ENCODE data around the gene NEU4. TPM values are rescaled to one million over a fixed set of nuclear protein-coding genes. Genes with fewer than 3 reads are reported as not detected.
"Not testable (repeated sequence)": the region's sequence is repeated elsewhere in the genome, so short reads cannot be mapped to it uniquely, and the experiment has no call there.

The NEU4 gene
- total RNA-seq, 2 donors from 2014 or later, result 1.2 TPM

GRCh38 chr2:241820625-241821384 is 11.8 kb downstream of the NEU4 start:
- Mint-ChIP-seq H3K27me3 (ENCODE audit: insufficient read depth) (peaks cover 7% of the 10 kb centered on the region), H3K4me1 (peaks cover 3% of the 10 kb centered on the region), H3K36me3 (ENCODE audit: low read depth) (no peaks in the 10 kb centered on the region), H3K9me3 (peaks cover 16% of the 10 kb centered on the region), H3K4me3 (no peak overlapping the region), H3K27ac (no peak overlapping the region)
- DNase-seq, result peak; percentile 49
- no peak overlapping the region for H3K27ac ChIP-seq (ENCODE audit: low read depth, low read length)
- no peaks in the 10 kb centered on the region for H3K36me3 ChIP-seq (ENCODE audit: control insufficient read depth, insufficient read depth, low read length)
- WGBS, 2 experiments (ENCODE audit: insufficient coverage in 1 of 2, insufficient read length in 1 of 2), result 89 to 98% methylated on average over 13 to 31 of the region's 31 CpGs
- peaks cover 10% of the 10 kb centered on the region for H3K9me3 ChIP-seq (ENCODE audit: control insufficient read depth, low read length)
- TF ChIP-seq CTCF (conservative IDR thresholded peaks at IDR 0.05), result no peak
- H3K4me3 ChIP-seq (ENCODE audit: low read length), result no peak overlapping the region
- H3K4me1 ChIP-seq (ENCODE audit: control insufficient read depth, insufficient read depth, low read length), result no peaks in the 10 kb centered on the region
- H3K9ac ChIP-seq (ENCODE audit: extremely low read depth, low read length, poor library complexity, severe bottlenecking), result no peak overlapping the region
- H3K27me3 ChIP-seq (ENCODE audit: control insufficient read depth, insufficient read depth, low read length, poor library complexity, severe bottlenecking), result peaks cover 10% of the 10 kb centered on the region

- Histone ChIP-seq H3K9me3 (ENCODE audit: control insufficient read depth, low read length) (peaks cover 10% of the 10 kb centered on the region), H3K4me1 (ENCODE audit: control insufficient read depth, insufficient read depth, low read length) (no peaks in the 10 kb centered on the region), H3K27me3 (ENCODE audit: control insufficient read depth, insufficient read depth, low read length, poor library complexity, severe bottlenecking) (peaks cover 10% of the 10 kb centered on the region), H3K9ac (ENCODE audit: extremely low read depth, low read length, poor library complexity, severe bottlenecking) (no peak overlapping the region), H3K27ac (ENCODE audit: low read depth, low read length) (no peak overlapping the region), H3K4me3 (ENCODE audit: low read length) (no peak overlapping the region), H3K36me3 (ENCODE audit: control insufficient read depth, insufficient read depth, low read length) (no peaks in the 10 kb centered on the region)
- Mint-ChIP-seq H3K36me3 (ENCODE audit: low read depth) (no peaks in the 10 kb centered on the region), H3K9me3 (peaks cover 24% of the 10 kb centered on the region), H3K4me1 (peaks cover 3% of the 10 kb centered on the region), H3K27me3 (ENCODE audit: insufficient read depth) (peaks cover 11% of the 10 kb centered on the region), H3K4me3 (no peak overlapping the region), H3K27ac (no peak overlapping the region)
- TF ChIP-seq CTCF (conservative IDR thresholded peaks at IDR 0.05), result no peak
- no peak for DNase-seq
- WGBS, 2 experiments (ENCODE audit: insufficient coverage in 1 of 2, insufficient read length in 1 of 2), result 92 to 95% methylated on average over 13 to 28 of the region's 28 CpGs
Observed at GRCh38 chr2:241821460-241822263, 12.7 kb downstream of the NEU4 start.

GRCh38 chr2:241822264-241822623 is 13.3 kb downstream of the NEU4 start:
- no peak overlapping the region for H3K4me3 Mint-ChIP-seq
- H3K27ac ChIP-seq (ENCODE audit: low read depth, low read length), result no peak overlapping the region

GRCh38 chr2:241823531-241824437 is 14.8 kb downstream of the NEU4 start:
- 90 to 93% methylated on average over 43 to 45 of the region's 45 CpGs for WGBS, 2 experiments (ENCODE audit: insufficient coverage in 1 of 2, insufficient read length in 1 of 2)
- Mint-ChIP-seq H3K27me3 (ENCODE audit: insufficient read depth) (peaks cover 13% of the 10 kb centered on the region), H3K9me3 (peaks cover 40% of the 10 kb centered on the region)
- not testable (repeated sequence) for H3K36me3 Mint-ChIP-seq (ENCODE audit: low read depth); H3K4me3 ChIP-seq (ENCODE audit: low read length); H3K4me1 ChIP-seq (ENCODE audit: control insufficient read depth, insufficient read depth, low read length); H3K27ac Mint-ChIP-seq; H3K27ac ChIP-seq (ENCODE audit: low read depth, low read length); H3K9ac ChIP-seq (ENCODE audit: extremely low read depth, low read length, poor library complexity, severe bottlenecking); H3K4me3 Mint-ChIP-seq; H3K4me1 Mint-ChIP-seq; H3K36me3 ChIP-seq (ENCODE audit: control insufficient read depth, insufficient read depth, low read length)
- H3K27me3 ChIP-seq (ENCODE audit: control insufficient read depth, insufficient read depth, low read length, poor library complexity, severe bottlenecking), result peaks cover 10% of the 10 kb centered on the region
- peaks cover 23% of the 10 kb centered on the region for H3K9me3 ChIP-seq (ENCODE audit: control insufficient read depth, low read length)
- peak; percentile 42 for DNase-seq

More at GRCh38 chr2:241822264-241822623, 13.3 kb downstream of the NEU4 start:
- no peak for TF ChIP-seq CTCF (conservative IDR thresholded peaks at IDR 0.05)
- Mint-ChIP-seq H3K27me3 (ENCODE audit: insufficient read depth) (peaks cover 13% of the 10 kb centered on the region), H3K36me3 (ENCODE audit: low read depth) (no peaks in the 10 kb centered on the region), H3K27ac (no peak overlapping the region), H3K9me3 (peaks cover 30% of the 10 kb centered on the region), H3K4me1 (peaks cover 3% of the 10 kb centered on the region)
- H3K9me3 ChIP-seq (ENCODE audit: control insufficient read depth, low read length), result peaks cover 15% of the 10 kb centered on the region
- peaks cover 10% of the 10 kb centered on the region for H3K27me3 ChIP-seq (ENCODE audit: control insufficient read depth, insufficient read depth, low read length, poor library complexity, severe bottlenecking)
- no peaks in the 10 kb centered on the region for H3K36me3 ChIP-seq (ENCODE audit: control insufficient read depth, insufficient read depth, low read length)
- no peaks in the 10 kb centered on the region for H3K4me1 ChIP-seq (ENCODE audit: control insufficient read depth, insufficient read depth, low read length)
- no peak overlapping the region for H3K9ac ChIP-seq (ENCODE audit: extremely low read depth, low read length, poor library complexity, severe bottlenecking)
- H3K4me3 ChIP-seq (ENCODE audit: low read length), result no peak overlapping the region
- DNase-seq, result no peak
- WGBS, 2 experiments (ENCODE audit: insufficient coverage in 1 of 2, insufficient read length in 1 of 2), result 91% methylated on average over 14 of the region's 14 CpGs

Data from endodermal cell (in vitro differentiated cells).